Putamen (tissue), 1 donor: ENCODE results near the gene KDM5A.
"Not testable (repeated sequence)": the region's sequence is repeated elsewhere in the genome, so short reads cannot be mapped to it uniquely, and the experiment has no call there.

ENCODE experiments used
- DNase-seq: peaks from one replicate; pipeline ENCODE4 v3.0.0-alpha.2; 2016; ENCODE audit warnings: low spot score

The KDM5A gene

GRCh38 chr12:238736-239398 lies 150.3 kb downstream of the KDM5A start:
- no peak for DNase-seq

- DNase-seq, result no peak
Observed at GRCh38 chr12:238116-238515, 151.0 kb downstream of the KDM5A start.

- no peak for DNase-seq
Observed at GRCh38 chr12:237026-237815, 151.9 kb downstream of the KDM5A start.

- DNase-seq, result no peak
Observed at GRCh38 chr12:236445-236844, 152.7 kb downstream of the KDM5A start.

GRCh38 chr12:235967-236366 lies 153.2 kb downstream of the KDM5A start:
- DNase-seq, result not testable (repeated sequence)

GRCh38 chr12:234891-235415 lies 154.2 kb downstream of the KDM5A start:
- DNase-seq, result no peak

- DNase-seq, result no peak
Observed at GRCh38 chr12:234019-234418, 155.1 kb downstream of the KDM5A start.

GRCh38 chr12:233615-233968 lies 155.5 kb downstream of the KDM5A start:
- DNase-seq, result no peak

- no peak for DNase-seq
Observed at GRCh38 chr12:232731-233614, 156.1 kb downstream of the KDM5A start.

- DNase-seq, result peak; percentile 45
Observed at GRCh38 chr12:230925-231671, 158.0 kb downstream of the KDM5A start.
